COLO829 (cell line): ENCODE measurements around the gene MEG3.

Experiments
- DNase-seq: peaks from one replicate; pipeline ENCODE4 v3.0.0; 2012; ENCODE audit warnings: low spot score

Gene MEG3

GRCh38 chr14:100832311-100832960 is 6.5 kb downstream of the MEG3 start:
- no peak for DNase-seq

DNA sequence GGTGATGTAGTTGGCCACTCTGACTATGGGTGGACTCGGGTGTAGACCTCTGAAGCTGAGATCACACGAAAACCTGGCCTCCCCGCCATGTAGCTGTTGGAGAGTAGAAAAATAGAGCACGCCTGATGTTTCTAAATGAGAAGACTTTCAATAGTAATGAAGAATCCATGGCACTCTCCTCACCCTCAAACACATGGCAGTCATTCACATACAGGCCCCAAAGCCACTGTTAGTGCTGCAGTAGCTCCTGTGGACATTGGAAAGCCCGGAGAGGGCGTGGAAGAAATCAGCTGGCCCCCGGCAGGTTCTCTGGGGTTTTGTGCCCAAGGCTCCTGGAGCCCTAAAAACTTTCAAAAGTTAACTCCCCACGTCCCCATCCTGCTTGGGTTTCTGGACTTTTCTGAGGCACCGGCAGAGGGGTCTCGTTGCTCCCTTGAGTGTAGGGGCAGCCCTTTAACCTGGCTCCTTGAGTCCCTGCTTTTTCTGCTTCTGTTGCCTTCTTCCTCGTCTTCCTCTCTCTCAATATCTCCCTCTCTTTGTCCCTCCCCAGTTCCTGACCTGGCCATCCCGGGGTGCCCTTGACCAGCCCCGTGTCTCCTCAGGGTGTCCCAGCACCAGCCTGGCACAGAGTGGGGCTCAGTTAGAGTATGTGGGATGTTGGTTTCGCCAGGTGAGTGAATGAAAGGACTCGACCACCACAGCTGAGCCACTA is 8.3 kb downstream of the MEG3 start:
- DNase-seq = no peak

DNA sequence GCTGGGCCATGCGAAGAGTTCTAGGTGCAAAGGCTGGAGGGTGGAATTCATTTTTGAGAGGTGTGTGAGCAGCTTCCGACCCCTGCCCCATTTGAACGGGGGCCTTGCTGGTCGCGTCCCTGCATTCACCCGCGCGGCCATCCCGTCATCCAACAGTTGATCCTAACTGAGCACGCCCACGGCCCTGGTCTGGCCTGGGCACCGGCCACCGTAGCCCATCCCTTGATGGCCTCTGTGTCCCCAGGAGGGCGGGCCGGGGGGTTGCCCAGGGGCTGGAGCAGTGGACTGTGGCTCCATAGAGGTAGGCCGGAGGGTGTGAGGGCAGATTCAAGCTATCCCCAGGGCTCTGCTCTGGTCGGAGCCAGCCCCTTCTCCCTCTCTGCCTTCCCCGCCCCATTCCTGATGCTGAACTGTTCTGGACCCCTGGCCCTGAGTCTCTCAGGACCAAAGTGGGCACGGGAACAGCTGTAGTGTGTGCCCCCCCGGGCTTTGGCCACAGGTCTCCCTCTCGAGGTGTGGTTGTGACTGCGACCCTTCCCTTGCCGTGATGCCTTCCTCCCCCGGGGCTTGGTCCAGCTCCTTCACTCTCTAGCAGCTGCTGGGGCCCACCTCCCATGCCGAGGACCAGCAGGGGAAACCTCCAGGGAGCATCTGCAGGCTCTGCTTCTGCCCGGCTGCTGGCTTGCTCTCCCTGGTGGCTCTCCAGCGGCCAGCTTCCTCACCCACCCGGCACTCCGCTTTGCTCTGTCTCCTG is 9.1 kb downstream of the MEG3 start:
- no peak for DNase-seq

DNA sequence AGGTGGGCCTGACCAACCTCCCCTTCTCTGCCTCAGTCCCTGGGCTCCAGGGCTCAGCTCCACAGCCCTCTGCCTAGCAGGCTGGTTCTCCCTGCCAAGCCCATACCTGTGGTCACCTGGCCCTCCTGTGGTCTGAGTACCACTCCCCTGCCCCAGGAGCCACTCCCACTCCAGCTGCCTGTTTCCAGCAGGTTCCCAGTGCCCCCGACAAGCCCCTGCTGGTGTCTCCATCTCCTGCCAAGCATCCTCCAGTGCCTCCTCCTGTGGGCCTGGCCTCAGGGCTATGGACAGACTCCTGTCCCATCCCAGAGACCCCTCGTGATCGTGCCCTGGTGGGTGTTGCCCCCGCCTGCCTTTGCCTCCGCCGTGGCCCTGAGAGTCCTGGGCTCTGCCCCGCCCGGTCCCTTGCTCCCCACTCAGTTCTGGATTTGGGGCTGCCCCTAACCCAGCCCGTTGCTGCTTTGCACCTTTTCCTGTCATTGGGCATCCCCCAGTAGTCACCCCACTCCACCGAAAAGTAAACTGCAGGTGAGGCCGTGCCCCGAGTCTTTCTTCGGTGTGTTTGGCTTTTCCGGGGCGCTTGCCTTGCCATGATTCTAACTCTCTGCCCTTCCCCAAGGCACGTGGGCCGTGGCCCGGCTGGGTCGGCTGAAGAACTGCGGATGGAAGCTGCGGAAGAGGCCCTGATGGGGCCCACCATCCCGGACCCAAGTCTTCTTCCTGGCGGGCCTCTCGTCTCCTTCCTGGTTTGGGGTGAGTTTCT is 9.8 kb downstream of the MEG3 start:
- DNase-seq = no peak

DNA sequence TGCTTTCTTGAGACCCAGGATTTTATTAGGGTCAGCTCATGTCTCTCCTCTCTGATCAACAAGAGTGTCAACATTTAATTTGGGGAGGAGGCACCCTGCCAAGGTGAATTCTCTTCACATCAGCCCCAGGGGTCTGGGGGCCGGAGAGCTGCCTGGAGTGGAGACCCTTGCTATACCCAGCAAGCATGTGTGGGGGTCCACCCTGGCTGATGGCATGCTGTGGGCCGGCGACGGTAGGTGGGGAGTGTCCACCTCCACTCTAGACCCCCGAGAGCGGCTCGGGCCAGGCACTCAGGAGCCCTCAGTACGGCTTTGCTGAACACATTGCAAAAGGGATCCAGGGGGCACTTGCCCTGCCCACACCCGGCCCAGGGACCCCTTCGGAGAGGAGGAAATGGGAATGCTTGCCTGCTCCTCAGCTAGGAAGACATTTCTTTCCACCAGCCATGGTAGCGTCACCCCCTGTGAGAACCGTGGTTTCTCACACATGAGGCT is 10.4 kb downstream of the MEG3 start:
- no peak for DNase-seq

GRCh38 chr14:100836941-100837804 is 11.3 kb downstream of the MEG3 start:
- DNase-seq = no peak

GRCh38 chr14:100837805-100838350 is 12.0 kb downstream of the MEG3 start:
- DNase-seq = no peak

GRCh38 chr14:100838493-100839314 is 12.8 kb downstream of the MEG3 start:
- DNase-seq = no peak

DNA sequence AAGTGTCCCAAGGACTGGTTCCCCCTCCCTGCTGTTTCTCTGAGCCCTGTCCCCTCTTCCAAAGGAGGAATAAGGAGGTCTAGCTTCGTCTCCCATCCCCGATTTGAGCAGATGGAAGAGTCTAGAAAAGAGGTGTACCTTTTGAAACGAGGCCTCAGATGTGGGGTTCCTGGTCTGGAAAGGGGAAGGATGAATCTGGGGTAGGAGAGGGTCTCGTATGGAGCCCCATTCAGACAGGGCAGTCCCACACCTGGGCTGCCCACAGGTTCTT is 13.3 kb downstream of the MEG3 start:
- no peak for DNase-seq

DNA sequence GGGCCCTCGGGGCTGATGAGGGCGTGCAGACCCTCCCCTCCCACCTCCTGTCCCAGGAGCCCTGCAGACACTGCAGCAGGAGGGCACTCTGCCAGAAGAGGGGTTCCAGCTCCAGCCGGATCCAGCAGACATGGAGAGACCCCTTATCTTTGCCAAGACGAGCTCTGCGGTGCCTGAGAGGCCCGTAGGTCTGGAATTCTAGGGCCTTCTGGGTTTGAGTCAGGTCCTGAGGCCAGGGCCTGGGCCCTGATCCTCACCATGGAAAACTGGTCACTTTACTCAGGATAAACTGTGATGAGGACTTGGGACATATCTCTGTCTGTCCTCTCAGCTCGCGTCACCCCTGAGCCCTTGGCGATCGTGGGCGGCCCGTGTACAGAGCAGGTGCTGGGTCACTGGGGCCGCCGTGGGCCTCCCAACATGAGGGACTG is 13.8 kb downstream of the MEG3 start:
- no peak for DNase-seq

- DNase-seq = no peak
These were observed 14.6 kb downstream of the MEG3 start for GRCh38 chr14:100840286-100841065.

DNA sequence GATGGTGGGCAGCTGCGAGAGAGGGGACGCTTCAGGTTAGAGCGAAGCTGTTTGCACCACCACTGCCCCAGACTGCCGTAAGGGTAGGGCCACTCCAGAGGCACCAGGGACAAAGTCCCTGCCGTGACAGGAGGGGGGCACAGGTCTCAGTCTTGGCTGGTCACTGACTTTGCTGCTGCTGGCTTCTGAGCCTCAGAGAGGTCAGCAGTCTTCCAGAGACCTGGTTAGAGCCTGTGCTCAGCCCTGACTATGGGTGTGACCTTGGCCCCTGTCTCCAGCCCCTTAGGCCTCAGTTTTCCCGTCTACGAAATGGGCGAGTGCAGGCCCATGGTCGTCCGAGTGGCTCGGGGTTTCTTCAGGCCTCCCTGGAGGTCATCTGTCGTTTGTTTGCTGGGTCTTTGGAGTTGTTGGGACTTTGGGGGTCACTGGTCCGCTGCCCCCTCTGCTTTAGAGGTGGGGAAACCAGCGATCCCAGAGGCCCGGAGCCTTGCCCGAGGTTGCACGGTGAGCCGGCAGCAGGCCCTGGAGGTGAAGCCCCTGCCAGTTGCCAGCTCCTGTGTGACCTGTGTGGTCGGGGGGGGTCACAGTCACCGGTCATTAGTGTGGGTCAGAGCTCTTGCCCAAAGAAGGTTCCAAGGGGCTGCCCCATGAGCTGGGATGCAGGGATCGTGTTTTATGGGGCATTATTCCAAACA is 15.3 kb downstream of the MEG3 start:
- DNase-seq = no peak

GRCh38 chr14:100841761-100842403 is 16.0 kb downstream of the MEG3 start:
- DNase-seq = no peak

GRCh38 chr14:100842799-100843198 is 16.9 kb downstream of the MEG3 start:
- peak; percentile 24 for DNase-seq

GRCh38 chr14:100844082-100844408 is 18.1 kb downstream of the MEG3 start:
- DNase-seq = no peak

DNA sequence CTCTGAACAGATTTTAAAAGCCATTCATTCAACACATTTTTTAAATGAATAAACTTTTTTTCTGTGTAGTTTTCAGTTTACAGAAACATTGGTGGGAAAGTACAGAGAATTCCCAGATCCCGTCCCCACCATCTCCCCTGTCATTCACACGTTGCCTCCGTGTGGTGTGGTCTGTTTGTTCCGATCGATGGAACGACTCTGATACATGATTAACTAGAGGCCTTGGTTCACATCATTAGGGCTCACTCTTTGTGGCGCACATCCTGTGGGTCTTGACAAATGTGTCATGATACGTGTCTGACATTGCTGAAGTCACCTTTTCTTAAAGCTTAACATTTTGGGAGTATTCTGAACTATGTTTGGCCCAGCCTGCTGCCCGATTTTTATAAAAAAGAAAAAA is 18.5 kb downstream of the MEG3 start:
- DNase-seq = no peak

- DNase-seq = no peak
These were observed 18.9 kb downstream of the MEG3 start for GRCh38 chr14:100844846-100845245.

- DNase-seq = no peak
These were observed 19.4 kb downstream of the MEG3 start for GRCh38 chr14:100845341-100845740.
